Forelimb muscle (tissue), 1 donor: Measurements from ENCODE around the gene CCT4. TPM values are rescaled to one million over a fixed set of nuclear protein-coding genes. Genes with fewer than 3 reads are reported as not detected.
"Not testable (repeated sequence)": the region's sequence is repeated elsewhere in the genome, so short reads cannot be mapped to it uniquely, and the experiment has no call there.

Experiments
- DNase-seq: peaks from one replicate; pipeline ENCODE4 v3.0.0-alpha.2; 2013; ENCODE audit warnings: low read depth
- polyA plus RNA-seq: library from polyadenylated mRNA; unstranded; fragments of 120-200 nt; gene quantifications from one replicate; pipeline ENCODE4 v1.2.1, GENCODE V29; 2013; ENCODE audit not compliant: insufficient read length

Gene CCT4
- polyA plus RNA-seq, 1 donor = 112 TPM

DNA sequence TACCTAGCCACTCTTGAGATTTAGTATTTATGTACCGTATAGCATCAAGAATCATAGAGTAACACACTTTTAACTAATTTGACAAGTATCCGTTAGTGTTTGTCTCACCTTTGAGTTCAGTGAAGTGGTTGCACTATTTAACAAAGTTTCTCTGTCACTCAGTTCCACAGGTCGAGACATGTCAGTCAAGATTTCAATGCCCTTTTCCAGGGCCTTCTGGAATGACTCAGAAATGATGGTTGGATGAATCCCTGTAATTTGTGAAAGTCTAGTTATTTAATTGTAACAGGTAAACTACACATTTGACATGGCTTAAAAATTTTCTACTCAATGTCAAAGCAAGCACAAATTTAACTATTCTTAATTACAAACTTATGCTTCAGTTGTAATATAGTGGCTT lies 9.7 kb downstream of the CCT4 start:
- DNase-seq = no peak

DNA sequence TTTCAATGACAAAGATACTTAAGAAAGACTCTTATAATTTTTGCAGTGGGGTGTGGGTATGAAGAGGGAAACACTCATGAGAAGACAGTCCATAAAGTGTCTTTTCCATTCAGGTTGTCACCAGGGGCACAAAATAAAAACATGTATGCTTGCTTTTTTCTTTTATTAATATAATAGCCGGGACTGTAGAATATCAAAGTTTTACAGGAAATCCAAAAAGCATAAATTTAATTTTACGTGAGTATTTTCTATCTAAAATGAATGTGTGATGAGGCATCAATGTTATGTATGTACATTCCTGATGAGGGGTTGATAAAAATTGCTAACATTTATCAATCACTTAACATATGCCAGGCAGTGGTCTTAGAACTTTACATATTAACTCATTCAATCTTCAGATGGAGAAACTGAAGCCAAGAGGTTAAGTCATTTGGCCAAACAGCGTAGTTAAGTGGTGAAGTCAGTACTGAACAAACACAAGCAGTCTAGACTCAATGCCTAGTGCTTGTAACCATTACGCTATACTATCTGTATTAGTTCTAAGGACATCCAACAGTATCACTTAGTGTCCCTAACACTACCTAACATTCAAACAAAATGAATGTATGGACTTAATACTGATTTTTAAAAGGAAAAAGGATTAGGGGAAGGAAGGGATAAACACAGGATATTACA lies 10.7 kb downstream of the CCT4 start:
- DNase-seq = no peak

DNA sequence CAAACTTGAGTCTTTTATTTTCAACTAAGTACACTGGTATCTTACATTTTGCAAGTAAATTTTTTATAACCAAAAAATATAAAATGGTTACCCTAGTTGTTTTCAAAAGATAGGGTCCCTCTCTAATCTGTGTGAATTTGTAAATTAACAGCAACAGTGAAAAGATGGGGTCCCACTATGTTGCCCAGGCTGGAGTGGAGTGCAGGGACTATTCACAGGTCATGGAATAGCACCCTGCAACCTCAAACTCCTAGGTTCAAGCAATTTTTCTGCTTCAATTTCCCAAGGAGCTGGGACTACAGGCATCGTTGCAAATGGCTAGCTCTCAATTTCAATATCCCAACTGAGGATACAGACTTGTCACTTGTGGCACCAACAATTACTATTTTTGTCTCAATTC lies 12.1 kb downstream of the CCT4 start:
- DNase-seq = no peak

DNA sequence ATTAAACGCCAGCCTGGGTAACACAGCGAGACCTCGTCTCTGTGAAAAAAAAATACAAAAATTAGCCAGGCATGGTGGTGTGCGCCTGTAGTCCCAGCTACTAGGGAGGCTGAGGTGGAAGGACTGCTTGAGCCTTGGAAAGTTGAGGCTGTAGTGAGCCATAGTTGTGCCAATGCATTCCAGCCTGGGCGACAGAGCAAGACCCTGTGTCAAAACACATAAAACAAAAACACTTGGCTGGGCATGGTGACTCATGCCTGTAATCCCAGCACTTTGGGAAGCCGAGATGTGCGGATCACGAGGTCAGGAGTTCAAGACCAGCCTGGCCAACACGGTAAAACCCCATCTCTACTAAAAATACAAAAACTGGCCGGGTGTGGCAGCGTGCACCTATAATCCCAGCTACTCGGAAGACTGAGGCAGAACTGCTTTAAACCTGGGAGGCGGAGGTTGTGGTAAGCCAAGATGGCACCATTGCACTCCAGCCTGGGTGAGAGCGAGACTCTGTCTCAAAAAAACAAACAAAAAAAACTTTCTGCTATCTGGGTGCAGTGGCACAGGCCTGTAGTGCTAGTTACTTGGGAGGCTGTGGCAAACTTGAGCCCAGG lies 21.9 kb downstream of the CCT4 start:
- not testable (repeated sequence) for DNase-seq

DNA sequence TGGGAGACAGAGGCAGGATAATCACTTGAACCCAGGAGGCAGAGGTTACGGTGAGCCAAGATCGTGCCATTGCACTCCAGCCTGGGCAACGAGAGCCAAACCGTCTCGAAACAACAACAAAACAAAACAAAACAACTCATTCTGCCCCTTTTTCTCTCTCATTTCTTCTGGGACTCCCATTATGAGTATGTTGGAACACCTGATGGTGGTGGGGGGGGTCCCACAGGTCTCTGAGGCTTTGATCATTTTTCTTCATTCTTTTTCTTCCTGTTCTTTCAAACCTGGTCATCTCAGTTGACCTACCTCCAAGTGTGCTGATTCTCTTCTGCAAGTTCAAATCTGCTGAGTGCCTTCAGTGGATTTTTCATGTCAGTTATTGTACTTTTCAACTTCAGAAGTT lies 26.4 kb downstream of the CCT4 start:
- no peak for DNase-seq

DNA sequence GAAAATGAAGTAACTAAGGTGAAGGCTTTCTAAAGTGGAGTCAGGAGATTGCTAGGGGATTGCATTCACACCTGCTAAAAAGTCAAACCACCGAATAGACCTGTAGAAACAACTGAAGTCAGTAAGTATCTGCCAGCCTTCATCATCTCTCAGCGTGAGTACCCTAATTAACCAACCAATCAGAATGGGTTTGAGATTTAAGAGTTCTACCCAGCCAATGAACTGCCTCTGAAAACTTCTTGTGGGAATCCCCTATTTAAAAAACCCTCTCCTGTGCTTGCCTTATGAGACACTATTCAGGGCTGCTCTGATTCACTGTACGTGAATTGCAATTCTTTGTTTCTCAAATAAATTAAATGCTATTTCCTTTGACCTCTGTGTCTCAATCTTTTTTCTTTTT lies 31.2 kb downstream of the CCT4 start:
- no peak for DNase-seq

DNA sequence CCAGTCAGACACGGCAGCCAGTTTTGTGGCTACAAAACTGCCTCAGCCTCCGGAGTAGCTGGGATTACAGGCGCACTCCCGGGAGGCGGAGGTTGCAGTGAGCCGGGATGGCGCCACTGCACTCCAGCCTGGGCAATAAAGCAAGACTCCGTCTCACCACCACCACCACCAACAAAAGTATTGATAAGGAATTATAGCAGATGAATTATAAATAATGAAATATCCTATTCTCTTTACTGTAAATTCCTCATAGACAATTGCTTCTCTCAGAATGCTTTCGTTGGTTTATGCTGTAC lies 33.2 kb downstream of the CCT4 start:
- no peak for DNase-seq

DNA sequence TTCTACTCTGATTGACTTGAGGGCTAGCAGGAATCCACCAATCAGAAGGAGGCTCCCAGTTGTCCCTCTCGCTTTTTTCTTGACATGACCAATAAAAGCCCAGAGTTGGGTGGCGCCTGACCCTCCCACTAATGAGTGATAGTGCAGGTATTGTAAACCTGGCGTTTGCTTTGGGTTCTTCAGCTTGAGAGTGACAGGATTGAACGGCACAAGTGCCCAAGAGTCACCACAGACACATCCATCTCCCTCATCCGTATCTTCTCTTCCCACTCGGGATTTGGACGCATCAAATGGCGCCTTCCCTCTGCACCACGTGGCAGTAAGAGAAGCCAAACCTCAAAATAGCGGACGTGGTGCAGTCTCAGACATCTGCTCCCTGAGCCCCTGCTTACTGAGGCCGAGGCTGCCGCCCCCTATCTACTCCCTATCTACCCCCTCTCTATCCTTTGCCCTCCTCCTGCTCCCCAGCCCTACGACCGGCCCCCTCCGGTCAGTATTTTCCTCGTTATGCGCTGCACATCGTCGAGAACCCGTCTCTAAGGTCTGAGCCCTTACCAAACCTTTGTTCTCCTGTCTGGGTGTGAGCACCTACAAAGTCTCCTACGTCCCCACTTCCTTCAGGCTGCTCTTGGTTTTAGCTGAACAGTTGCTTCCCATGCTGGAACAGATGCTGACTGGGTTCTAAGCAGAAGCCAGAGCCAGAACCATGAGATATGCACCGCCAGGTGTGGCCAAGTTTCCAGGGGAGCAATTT lies 33.7 kb downstream of the CCT4 start:
- peak; percentile 89 for DNase-seq

DNA sequence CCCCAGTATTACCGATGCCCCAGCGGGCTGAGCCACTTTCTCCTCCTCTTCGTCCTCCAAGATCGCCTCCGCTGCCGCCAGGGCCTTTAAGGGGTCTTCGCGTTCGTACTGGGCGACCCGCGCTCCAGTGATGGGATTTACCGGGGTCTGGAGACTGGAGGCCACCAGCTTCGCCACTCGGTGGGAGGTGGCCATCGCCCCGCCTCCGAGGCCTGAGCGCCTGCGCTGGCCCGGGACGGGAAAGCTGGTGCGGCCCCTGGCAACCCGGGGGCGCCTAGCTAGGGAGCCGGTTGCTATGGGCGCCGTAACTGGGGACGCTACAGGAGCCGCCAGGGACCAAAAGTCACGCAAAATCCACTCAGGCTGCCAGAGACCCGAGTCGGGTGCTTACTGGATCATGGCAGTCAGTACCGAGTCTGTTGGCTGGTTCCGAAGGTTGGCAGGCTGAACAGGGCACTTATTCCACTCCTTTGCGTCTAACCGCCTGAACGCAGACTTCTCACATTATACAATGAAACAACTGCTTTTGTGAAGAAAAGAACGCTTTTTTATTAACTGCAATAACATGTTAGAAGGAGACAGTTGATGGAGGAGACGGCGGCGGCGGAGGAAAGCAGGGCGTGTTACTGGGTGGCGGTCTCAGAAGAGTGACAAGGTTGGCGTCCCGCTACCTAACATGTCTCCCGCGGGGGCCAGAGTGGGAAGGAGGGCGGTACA lies 34.5 kb downstream of the CCT4 start, which contains the start of gene FAM161A:
Gene FAM161A, minus strand, starts transcription at position 214 of the 717 bp plus-strand sequence. Its CDS starts 19 bp downstream, at position 195.
- DNase-seq = peak; percentile 45

DNA sequence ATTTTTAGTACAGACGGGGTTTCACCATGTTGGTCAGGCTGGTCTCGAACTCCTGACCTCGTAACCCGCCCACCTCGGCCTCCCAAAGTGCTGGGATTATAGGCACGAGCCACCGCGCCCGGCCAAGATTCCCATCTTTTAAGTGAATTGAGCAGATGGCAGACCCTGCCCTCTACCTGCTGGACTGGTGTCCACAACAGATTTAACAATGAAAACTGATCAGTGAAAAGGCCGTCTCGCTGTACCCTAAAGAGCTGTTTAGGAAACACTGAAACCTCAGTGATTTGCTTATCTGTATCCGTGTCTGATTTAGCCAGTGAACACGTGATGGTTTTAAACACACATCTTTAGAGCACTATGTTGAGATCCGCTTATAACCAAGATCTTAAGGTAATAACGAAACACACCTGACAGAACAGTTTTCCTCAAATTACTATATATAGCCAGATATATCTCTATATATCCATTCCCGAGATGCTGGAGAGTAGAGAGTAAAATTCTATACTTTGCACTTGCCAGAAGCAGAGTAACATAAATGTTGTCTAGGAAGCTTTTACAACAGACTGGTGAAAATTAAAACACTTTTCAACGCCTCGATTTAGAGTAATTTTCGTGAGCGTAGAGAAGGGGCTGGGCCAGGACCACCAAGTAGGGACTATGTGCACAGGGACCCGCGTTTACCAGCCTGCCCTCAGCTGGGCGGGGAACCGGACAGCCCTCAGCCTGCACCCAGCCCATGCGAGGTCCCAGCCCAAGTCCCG lies 35.2 kb downstream of the CCT4 start:
- no peak for DNase-seq

DNA sequence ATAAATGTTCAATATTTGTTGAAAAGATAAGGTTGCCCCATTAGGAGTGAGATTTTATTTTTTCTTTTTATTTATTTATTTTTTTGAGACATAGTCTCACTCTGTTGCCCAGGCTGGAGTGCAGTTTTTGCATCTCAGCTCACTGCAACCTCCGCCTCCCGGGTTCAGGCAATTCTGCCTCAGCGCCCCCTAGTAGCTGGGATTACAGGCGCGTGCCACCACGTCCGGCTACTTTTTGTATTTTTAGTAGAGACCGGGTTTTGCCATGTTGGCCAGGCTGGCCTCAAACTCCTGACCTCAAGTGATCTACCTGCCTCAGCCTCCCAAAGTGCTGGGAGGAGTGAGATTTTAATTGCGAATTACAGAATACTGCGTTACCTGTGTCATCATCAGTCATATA lies 37.2 kb downstream of the CCT4 start:
- DNase-seq = not testable (repeated sequence)

DNA sequence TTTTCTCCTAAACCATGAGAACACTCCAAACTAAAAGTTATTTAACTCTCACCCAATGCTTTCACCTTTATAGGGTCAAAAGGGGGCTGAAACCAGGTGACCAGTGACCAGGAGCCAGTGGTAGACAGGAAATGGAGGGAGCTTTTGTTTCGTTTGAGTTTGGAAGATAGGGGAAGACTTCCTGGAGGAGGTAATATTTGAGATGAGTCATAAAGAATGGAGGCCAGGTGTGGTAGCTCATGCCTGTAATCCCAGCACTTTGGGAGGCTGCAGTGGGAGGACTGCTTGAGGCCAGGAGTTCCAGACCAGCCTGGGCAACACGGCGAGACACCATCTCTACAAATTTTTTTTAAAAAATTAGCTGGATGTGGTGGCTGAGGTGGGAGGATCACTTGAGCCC lies 43.1 kb downstream of the CCT4 start:
- no peak for DNase-seq

DNA sequence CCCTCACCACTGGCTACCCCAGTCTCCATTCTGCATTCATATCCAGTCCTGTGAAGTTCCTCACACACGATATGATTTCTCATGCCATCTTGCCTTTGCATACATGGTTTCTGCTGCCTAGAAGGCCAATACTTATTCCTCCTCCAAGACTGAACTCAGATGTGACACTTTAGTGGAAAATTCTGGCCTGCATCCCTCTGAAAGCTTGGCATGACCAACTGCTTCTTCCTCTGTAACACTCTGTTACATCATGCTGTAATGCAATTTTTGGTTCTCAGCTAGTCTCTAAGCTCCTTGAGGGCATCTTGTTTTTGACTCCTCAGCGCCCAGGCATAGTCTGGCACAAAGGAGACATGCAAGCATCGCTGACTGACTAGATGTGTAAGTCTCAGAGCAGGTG lies 47.2 kb downstream of the CCT4 start:
- no peak for DNase-seq

DNA sequence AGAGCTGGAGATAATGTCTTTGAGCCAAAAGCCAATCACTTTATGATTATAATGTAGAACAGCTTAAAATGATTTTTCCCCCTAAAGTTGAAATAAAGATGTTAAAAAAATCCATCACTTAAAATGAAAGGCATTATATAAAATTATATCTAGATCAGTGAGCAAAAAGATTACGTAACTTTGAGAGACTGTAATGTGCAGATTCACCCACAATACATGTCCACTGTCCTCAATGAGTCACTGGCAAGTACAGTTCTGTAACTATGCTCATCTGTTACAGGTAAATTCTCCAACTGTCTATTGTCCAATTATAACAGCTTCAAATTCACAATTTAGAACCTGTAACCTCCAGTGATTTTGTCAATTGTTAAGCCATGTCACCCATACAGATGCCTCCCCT lies 53.6 kb downstream of the CCT4 start:
- DNase-seq = no peak

DNA sequence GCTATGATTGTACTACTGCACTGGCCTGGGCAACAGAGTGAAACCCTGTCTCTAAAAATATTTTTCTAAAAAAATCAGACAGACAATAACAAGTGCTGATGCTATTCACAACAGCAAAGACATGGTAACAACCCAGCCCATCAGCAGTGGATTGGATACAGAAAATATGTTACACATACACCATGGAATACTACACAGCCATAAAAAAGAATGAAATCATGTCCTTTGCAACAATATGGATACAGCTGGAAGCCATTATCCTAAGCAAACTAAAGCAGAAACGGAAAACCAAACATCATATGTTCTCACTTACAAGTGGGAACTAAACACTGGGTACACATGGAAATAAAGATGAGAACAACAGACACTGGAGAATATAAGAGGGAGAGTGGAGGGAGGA lies 54.5 kb downstream of the CCT4 start:
- DNase-seq = no peak

DNA sequence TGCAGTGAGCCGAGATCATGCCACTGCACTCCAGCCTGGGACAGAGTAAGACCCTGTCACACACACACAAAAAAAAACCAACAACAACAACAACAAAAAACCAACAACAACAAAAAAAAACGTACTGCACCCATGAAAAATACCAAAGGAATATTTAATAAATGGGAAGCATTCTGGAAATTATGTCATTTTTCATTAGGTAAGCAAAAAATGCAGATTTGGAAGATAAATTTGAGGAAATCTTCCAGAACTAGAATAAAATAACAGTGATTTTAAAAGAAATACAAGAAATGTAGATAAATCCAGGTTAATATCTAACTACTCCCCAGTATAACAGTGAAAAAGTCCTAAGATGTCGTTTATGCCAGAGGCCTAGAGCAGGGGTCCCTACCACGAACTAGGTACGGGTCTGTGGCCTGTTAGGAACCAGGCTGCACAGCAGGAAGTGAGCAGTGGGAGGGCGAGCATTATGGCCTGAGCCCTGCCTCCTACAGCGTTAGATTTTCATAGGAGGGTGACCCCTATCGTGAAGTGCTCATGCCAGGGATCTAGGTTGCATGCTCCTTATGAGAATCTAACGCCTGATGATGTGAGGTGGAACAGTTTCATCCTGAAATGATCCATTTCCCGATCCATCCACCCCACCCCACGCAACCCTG lies 56.1 kb downstream of the CCT4 start:
- DNase-seq = no peak

DNA sequence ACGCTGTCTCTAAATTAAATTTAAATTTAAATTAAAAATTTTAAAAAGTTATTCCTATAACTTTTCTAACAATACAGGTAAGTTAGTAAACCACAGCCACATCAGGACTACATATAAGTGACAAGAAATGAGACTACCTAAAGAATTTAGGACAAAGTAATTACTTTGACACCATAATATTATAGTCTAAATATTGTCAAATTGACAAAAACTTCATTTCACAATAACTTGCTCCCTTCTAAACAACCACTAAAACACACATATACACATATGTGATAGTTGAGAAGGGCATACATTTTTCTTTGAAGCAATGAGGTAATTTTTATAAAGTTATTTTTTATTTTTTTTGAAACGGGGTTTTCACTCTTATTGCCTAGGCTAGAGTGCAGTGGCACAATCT lies 66.2 kb downstream of the CCT4 start:
- no peak for DNase-seq
